ENCODE measurements around the gene UNC5CL. TPM values are rescaled to one million over a fixed set of nuclear protein-coding genes. Genes with fewer than 3 reads are reported as not detected.

Gene UNC5CL
- total RNA-seq, 1 donor from 2014 or later: 0.53 TPM

Other genes starting within 250 kb of the UNC5CL start
- not detected for gene TSPO2, start 3.2 kb upstream of the UNC5CL start, total RNA-seq
- gene APOBEC2, start 14.0 kb upstream of the UNC5CL start, total RNA-seq: not detected
- not detected for gene OARD1, start 33.1 kb upstream of the UNC5CL start, total RNA-seq
- 10.4 TPM for gene NFYA, start 33.8 kb upstream of the UNC5CL start, total RNA-seq
- gene TREML1, start 115.1 kb upstream of the UNC5CL start, total RNA-seq: not detected
- gene TREM2, start 123.9 kb upstream of the UNC5CL start, total RNA-seq: 0.43 TPM
- not detected for gene TREML2, start 161.9 kb upstream of the UNC5CL start, total RNA-seq
- not detected for gene TREML4, start 189.1 kb upstream of the UNC5CL start, total RNA-seq
- gene TREM1, start 247.5 kb upstream of the UNC5CL start, total RNA-seq: not detected

Data from ascending aorta (tissue), 1 donor.